Measurements from ENCODE around the gene GRHPR. TPM values are rescaled to one million over a fixed set of nuclear protein-coding genes. Genes with fewer than 3 reads are reported as not detected.

GRHPR gene
- total RNA-seq, 1 donor: 184 TPM

- DNase-seq (ENCODE audit: low read depth in 2 of 3, low spot score in 2 of 3): no peak
These were observed 24.0 kb upstream of the GRHPR start for GRCh38 chr9:37398464-37399025.

- DNase-seq (ENCODE audit: low read depth in 2 of 3, low spot score in 2 of 3): no peak
These were observed 23.2 kb upstream of the GRHPR start for GRCh38 chr9:37399336-37399735.

- DNase-seq (ENCODE audit: low read depth in 2 of 3, low spot score in 2 of 3): no peak
These were observed 17.9 kb upstream of the GRHPR start for GRCh38 chr9:37404590-37404989.

GRCh38 chr9:37405350-37405749, 17.1 kb upstream of the GRHPR start:
- no peak for DNase-seq (ENCODE audit: low read depth in 2 of 3, low spot score in 2 of 3)

GRCh38 chr9:37405764-37406380, 16.6 kb upstream of the GRHPR start:
- no peak for DNase-seq (ENCODE audit: low read depth in 2 of 3, low spot score in 2 of 3)

GRCh38 chr9:37406603-37407401, 15.7 kb upstream of the GRHPR start:
- no peak for DNase-seq (ENCODE audit: low read depth in 2 of 3, low spot score in 2 of 3)

- DNase-seq (ENCODE audit: low read depth in 2 of 3, low spot score in 2 of 3): peak in 1 of 3 donors; percentile 16
These were observed 15.0 kb upstream of the GRHPR start for GRCh38 chr9:37407468-37407867.

- peak in 1 of 3 donors; percentile 30 for DNase-seq (ENCODE audit: low read depth in 2 of 3, low spot score in 2 of 3)
These were observed 13.4 kb upstream of the GRHPR start for GRCh38 chr9:37408933-37409710.

GRCh38 chr9:37410354-37410861, 12.1 kb upstream of the GRHPR start:
- no peak for DNase-seq (ENCODE audit: low read depth in 2 of 3, low spot score in 2 of 3)

- DNase-seq (ENCODE audit: low read depth in 2 of 3, low spot score in 2 of 3): no peak
These were observed 11.3 kb upstream of the GRHPR start for GRCh38 chr9:37410969-37411785.

GRCh38 chr9:37412431-37413151, 9.9 kb upstream of the GRHPR start:
- DNase-seq (ENCODE audit: low read depth in 2 of 3, low spot score in 2 of 3): no peak

GRCh38 chr9:37413311-37413710, 9.2 kb upstream of the GRHPR start:
- no peak for DNase-seq (ENCODE audit: low read depth in 2 of 3, low spot score in 2 of 3)

GRCh38 chr9:37414503-37414943, 8.0 kb upstream of the GRHPR start:
- no peak for DNase-seq (ENCODE audit: low read depth in 2 of 3, low spot score in 2 of 3)

- peak; percentile 55 to 88 (median 70) for DNase-seq (ENCODE audit: low read depth in 2 of 3, low spot score in 2 of 3)
These were observed 7.3 kb upstream of the GRHPR start for GRCh38 chr9:37415011-37415719.

GRCh38 chr9:37417252-37417803, 5.2 kb upstream of the GRHPR start:
- no peak for DNase-seq (ENCODE audit: low read depth in 2 of 3, low spot score in 2 of 3)

- no peak for DNase-seq (ENCODE audit: low read depth in 2 of 3, low spot score in 2 of 3)
These were observed 4.5 kb upstream of the GRHPR start for GRCh38 chr9:37417857-37418618.

GRCh38 chr9:37419204-37419603, 3.3 kb upstream of the GRHPR start:
- DNase-seq (ENCODE audit: low read depth in 2 of 3, low spot score in 2 of 3): no peak

All from hematopoietic multipotent progenitor cell (in vitro differentiated cells).